ENCODE data around the gene DRD2.

The DRD2 gene

DNA sequence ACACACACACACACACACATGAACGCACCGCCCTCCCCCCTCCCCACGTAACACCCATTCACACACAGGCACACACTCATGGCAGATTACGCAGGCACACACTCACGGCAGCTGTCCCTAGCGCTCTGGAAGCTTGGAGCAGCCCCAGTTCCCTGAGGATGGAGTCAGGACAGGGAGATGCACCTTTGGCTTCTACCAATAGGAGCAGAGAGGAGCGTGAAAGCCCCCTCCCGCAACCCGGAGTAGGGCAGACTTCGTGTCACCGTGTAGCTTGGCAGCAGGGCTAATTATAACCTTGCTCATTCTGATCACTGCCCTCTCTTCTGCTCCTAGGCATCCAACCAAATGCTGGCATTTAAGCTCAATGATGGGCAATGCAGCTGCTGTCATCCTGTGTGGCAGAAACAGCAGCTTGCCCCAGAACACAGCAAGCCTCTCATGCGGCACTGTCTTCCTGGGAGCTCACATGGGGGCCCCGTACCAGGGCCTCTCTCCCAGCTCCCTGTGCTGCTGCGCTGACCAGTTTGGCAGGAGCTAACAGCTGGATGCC is 55.7 kb downstream of the DRD2 start:
- Histone ChIP-seq H3K4me3 (ENCODE audit: low read depth in 1 of 2, low read length in 2 of 2) (no peak overlapping the region), H3K9me3 (ENCODE audit: control insufficient read depth in 1 of 2, low read length in 2 of 2) (no peaks in the 10 kb centered on the region), H3K27ac (ENCODE audit: low read depth, low read length) (no peak overlapping the region), H3K9ac (ENCODE audit: low read depth in 1 of 2, low read length in 2 of 2) (no peak overlapping the region), H3K36me3 (ENCODE audit: control insufficient read depth in 1 of 2, insufficient read depth in 2 of 2, low read length in 2 of 2) (no peaks in the 10 kb centered on the region), H3K27me3 (ENCODE audit: control insufficient read depth in 1 of 2, insufficient read depth in 2 of 2, low read length in 2 of 2) (no peaks in the 10 kb centered on the region), H3K4me1 (ENCODE audit: control insufficient read depth in 1 of 2, insufficient read depth in 2 of 2, low read length in 2 of 2) (no peaks in the 10 kb centered on the region)

DNA sequence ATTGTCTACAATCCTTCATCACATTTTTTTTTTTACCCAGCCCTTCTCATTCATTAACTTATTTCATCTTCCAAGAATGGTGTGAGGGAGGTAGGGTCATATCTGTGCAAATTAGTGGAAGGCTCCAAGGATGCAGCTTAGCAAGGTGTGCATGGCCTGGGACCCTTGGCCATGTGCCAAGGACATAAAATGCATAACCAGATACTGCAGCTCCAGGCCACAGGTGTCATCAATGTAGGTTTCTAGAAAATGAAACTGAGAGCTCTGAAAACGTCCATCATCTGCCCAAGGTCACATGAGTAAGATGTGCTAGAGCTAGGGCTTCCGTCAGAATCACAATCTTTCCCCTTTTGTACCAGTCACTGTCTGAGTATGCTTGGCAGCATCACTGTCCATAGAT is 57.8 kb downstream of the DRD2 start:
- H3K9me3 ChIP-seq (ENCODE audit: control insufficient read depth in 1 of 2, low read length in 2 of 2), result no peaks in the 10 kb centered on the region
- no peak overlapping the region for H3K9ac ChIP-seq (ENCODE audit: low read depth in 1 of 2, low read length in 2 of 2)
- H3K4me1 ChIP-seq (ENCODE audit: control insufficient read depth in 1 of 2, insufficient read depth in 2 of 2, low read length in 2 of 2), result no peaks in the 10 kb centered on the region
- no peak overlapping the region for H3K27ac ChIP-seq (ENCODE audit: low read depth, low read length)
- H3K27me3 ChIP-seq (ENCODE audit: control insufficient read depth in 1 of 2, insufficient read depth in 2 of 2, low read length in 2 of 2), result no peaks in the 10 kb centered on the region
- no peak overlapping the region for H3K4me3 ChIP-seq (ENCODE audit: low read depth in 1 of 2, low read length in 2 of 2)
- H3K36me3 ChIP-seq (ENCODE audit: control insufficient read depth in 1 of 2, insufficient read depth in 2 of 2, low read length in 2 of 2), result no peaks in the 10 kb centered on the region

DNA sequence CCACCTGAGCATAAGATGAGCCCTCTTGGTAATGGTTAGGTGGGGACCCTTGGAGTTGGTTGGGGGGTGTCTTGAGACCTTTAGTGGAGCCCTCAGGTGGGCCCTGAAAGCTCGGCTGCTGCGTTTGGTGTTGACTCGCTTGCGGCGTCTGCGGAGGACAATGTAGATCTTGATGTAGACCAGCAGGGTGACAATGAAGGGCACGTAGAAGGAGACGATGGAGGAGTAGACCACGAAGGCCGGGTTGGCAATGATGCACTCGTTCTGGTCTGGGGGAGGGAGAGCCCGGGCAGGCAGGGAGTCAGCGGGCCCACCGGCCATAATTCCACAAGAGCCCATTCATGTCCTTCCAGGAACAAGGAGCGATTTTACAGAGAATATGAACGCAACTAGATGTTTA is 59.9 kb downstream of the DRD2 start:
- Histone ChIP-seq H3K4me1 (ENCODE audit: control insufficient read depth in 1 of 2, insufficient read depth in 2 of 2, low read length in 2 of 2) (no peaks in the 10 kb centered on the region), H3K27ac (ENCODE audit: low read depth, low read length) (no peak overlapping the region), H3K9ac (ENCODE audit: low read depth in 1 of 2, low read length in 2 of 2) (no peak overlapping the region), H3K36me3 (ENCODE audit: control insufficient read depth in 1 of 2, insufficient read depth in 2 of 2, low read length in 2 of 2) (no peaks in the 10 kb centered on the region), H3K9me3 (ENCODE audit: control insufficient read depth in 1 of 2, low read length in 2 of 2) (no peaks in the 10 kb centered on the region), H3K4me3 (ENCODE audit: low read depth in 1 of 2, low read length in 2 of 2) (no peak overlapping the region), H3K27me3 (ENCODE audit: control insufficient read depth in 1 of 2, insufficient read depth in 2 of 2, low read length in 2 of 2) (no peaks in the 10 kb centered on the region)

DNA sequence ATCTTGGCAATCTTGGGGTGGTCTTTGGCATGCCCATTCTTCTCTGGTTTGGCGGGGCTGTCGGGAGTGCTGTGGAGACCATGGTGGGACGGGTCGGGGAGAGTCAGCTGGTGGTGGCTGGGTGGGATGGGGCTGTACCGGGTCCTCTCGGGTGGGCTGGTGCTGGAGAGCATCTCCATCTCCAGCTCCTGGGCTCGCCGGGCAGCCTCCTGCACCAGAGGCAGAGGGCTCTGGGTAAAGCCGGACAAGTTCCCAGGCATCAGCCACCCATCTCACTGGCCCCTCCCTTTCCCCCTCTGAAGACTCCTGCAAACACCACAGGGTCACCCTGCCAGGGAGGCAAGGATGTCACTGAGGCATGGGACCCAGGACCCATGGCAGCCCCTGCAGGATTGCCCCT is 62.5 kb downstream of the DRD2 start:
- Histone ChIP-seq H3K27me3 (ENCODE audit: control insufficient read depth in 1 of 2, insufficient read depth in 2 of 2, low read length in 2 of 2) (no peaks in the 10 kb centered on the region), H3K4me3 (ENCODE audit: low read depth in 1 of 2, low read length in 2 of 2) (no peak overlapping the region), H3K27ac (ENCODE audit: low read depth, low read length) (no peak overlapping the region), H3K4me1 (ENCODE audit: control insufficient read depth in 1 of 2, insufficient read depth in 2 of 2, low read length in 2 of 2) (no peaks in the 10 kb centered on the region), H3K36me3 (ENCODE audit: control insufficient read depth in 1 of 2, insufficient read depth in 2 of 2, low read length in 2 of 2) (no peaks in the 10 kb centered on the region), H3K9ac (ENCODE audit: low read depth in 1 of 2, low read length in 2 of 2) (no peak overlapping the region), H3K9me3 (ENCODE audit: control insufficient read depth in 1 of 2, low read length in 2 of 2) (no peaks in the 10 kb centered on the region)

DNA sequence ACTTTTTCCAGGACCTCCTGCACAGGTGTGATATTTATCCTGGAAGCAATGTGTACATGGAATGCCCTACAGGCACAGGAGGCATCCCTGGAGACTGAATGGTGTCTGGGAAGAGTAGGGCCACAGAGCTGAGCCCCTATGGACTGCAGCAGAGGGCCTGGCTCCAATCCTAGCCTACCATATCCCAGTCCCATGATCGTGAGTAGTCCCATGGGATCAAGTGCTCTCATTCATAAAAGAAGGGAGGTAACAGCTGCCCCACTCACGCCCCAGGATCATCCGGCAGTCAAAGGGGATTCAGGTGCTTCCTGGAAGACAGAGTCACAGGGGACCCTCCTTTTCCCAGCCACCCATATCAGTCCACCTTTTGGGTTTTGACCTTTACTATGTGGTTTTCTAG is 63.7 kb downstream of the DRD2 start:
- Histone ChIP-seq H3K27ac (ENCODE audit: low read depth, low read length) (no peak overlapping the region), H3K36me3 (ENCODE audit: control insufficient read depth in 1 of 2, insufficient read depth in 2 of 2, low read length in 2 of 2) (no peaks in the 10 kb centered on the region)

DNA sequence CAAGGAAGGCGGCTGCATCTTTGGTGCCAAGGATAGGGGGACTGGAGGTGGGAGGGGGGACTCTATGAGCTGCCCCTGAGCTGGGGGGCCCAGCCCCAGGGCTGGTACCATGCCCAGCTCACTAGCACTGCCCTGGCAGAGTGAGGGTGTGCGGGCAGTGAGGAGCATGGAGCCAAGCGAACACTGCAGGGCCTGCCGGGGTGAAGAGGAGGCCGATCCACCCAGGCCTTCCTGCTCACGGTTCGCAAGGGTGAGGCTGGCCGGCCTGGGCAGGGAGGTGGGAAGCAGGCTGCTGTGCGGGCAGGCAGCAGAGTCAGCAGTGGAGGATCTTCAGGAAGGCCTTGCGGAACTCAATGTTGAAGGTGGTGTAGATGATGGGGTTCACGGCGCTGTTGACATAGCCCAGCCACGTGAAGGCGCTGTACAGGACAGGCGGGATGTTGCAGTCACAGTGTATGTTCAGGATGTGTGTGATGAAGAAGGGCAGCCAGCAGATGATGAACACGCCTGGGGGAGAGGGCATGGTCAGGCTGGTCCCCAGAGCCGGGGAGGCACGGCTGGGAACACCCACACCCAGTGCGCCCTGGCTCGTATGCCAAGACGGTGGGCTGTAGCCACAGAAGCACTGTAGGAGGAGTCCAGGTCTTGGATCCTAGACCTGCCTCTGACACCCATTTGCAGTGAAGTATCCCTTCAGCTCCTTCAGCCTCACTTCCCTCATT is 64.6 kb downstream of the DRD2 start:
- no peak overlapping the region for H3K27ac ChIP-seq (ENCODE audit: low read depth, low read length)
- H3K36me3 ChIP-seq (ENCODE audit: control insufficient read depth in 1 of 2, insufficient read depth in 2 of 2, low read length in 2 of 2), result no peaks in the 10 kb centered on the region
- no peaks in the 10 kb centered on the region for H3K27me3 ChIP-seq (ENCODE audit: control insufficient read depth in 1 of 2, insufficient read depth in 2 of 2, low read length in 2 of 2)
- no peaks in the 10 kb centered on the region for H3K4me1 ChIP-seq (ENCODE audit: control insufficient read depth in 1 of 2, insufficient read depth in 2 of 2, low read length in 2 of 2)
- H3K4me3 ChIP-seq (ENCODE audit: low read depth in 1 of 2, low read length in 2 of 2), result no peak overlapping the region
- H3K9ac ChIP-seq (ENCODE audit: low read depth in 1 of 2, low read length in 2 of 2), result no peak overlapping the region
- H3K9me3 ChIP-seq (ENCODE audit: control insufficient read depth in 1 of 2, low read length in 2 of 2), result no peaks in the 10 kb centered on the region

More for the DNA sequence above, 63.7 kb downstream of the DRD2 start:
- H3K4me3 ChIP-seq (ENCODE audit: low read depth in 1 of 2, low read length in 2 of 2), result no peak overlapping the region
- no peaks in the 10 kb centered on the region for H3K4me1 ChIP-seq (ENCODE audit: control insufficient read depth in 1 of 2, insufficient read depth in 2 of 2, low read length in 2 of 2)
- H3K9me3 ChIP-seq (ENCODE audit: control insufficient read depth in 1 of 2, low read length in 2 of 2), result no peaks in the 10 kb centered on the region
- H3K27me3 ChIP-seq (ENCODE audit: control insufficient read depth in 1 of 2, insufficient read depth in 2 of 2, low read length in 2 of 2), result no peaks in the 10 kb centered on the region
- H3K9ac ChIP-seq (ENCODE audit: low read depth in 1 of 2, low read length in 2 of 2), result no peak overlapping the region

DNA sequence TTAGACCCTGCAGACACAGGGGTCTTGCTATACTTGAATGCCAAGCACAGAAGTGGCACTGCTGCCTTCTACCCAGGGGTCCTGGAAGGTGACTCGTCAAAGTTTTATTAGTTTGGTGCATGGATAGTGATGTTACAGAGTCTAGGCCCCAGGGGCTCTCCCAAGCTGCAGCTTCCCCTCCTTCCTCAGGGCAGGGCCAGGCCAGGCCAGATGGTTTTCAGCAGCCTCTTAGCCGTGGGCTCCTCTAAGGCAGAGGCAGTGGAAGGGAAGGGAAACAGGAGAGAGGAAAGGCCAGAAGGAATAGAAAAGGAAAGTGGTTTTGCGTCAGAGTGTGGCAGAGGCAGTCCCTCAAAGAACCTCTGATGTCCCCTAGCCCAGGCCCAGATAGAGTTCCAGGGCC is 65.7 kb downstream of the DRD2 start:
- no peak overlapping the region for H3K27ac ChIP-seq (ENCODE audit: low read depth, low read length)
- no peak overlapping the region for H3K9ac ChIP-seq (ENCODE audit: low read depth in 1 of 2, low read length in 2 of 2)

DNA sequence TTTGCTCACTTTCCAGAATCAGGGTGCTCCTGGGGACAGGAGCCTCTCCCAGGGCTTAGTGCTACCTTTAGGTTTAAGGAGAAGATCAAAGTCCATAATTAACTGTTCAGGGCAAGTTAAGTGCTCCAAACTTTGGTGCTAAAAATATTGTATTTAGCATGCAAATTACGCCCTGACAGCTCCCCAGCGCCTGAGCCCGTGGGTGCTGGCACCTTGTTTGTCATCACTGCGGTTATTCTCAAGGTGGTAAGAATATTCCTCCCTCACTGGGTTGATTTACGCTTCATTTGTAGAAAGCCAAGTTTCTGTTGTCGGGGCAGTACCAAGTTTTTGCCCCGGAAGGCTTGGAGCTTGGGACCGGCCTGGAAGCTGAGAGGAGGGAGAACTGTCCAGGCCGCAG is 66.3 kb downstream of the DRD2 start:
- no peak overlapping the region for H3K27ac ChIP-seq (ENCODE audit: low read depth, low read length)
- no peak overlapping the region for H3K4me3 ChIP-seq (ENCODE audit: low read depth in 1 of 2, low read length in 2 of 2)
- no peaks in the 10 kb centered on the region for H3K27me3 ChIP-seq (ENCODE audit: control insufficient read depth in 1 of 2, insufficient read depth in 2 of 2, low read length in 2 of 2)
- H3K9ac ChIP-seq (ENCODE audit: low read depth in 1 of 2, low read length in 2 of 2), result no peak overlapping the region
- H3K4me1 ChIP-seq (ENCODE audit: control insufficient read depth in 1 of 2, insufficient read depth in 2 of 2, low read length in 2 of 2), result no peaks in the 10 kb centered on the region
- H3K9me3 ChIP-seq (ENCODE audit: control insufficient read depth in 1 of 2, low read length in 2 of 2), result no peaks in the 10 kb centered on the region
- H3K36me3 ChIP-seq (ENCODE audit: control insufficient read depth in 1 of 2, insufficient read depth in 2 of 2, low read length in 2 of 2), result no peaks in the 10 kb centered on the region

More for the DNA sequence above, 65.7 kb downstream of the DRD2 start:
- H3K4me3 ChIP-seq (ENCODE audit: low read depth in 1 of 2, low read length in 2 of 2), result no peak overlapping the region
- H3K27me3 ChIP-seq (ENCODE audit: control insufficient read depth in 1 of 2, insufficient read depth in 2 of 2, low read length in 2 of 2), result no peaks in the 10 kb centered on the region
- no peaks in the 10 kb centered on the region for H3K36me3 ChIP-seq (ENCODE audit: control insufficient read depth in 1 of 2, insufficient read depth in 2 of 2, low read length in 2 of 2)
- no peaks in the 10 kb centered on the region for H3K4me1 ChIP-seq (ENCODE audit: control insufficient read depth in 1 of 2, insufficient read depth in 2 of 2, low read length in 2 of 2)
- H3K9me3 ChIP-seq (ENCODE audit: control insufficient read depth in 1 of 2, low read length in 2 of 2), result no peaks in the 10 kb centered on the region

DNA sequence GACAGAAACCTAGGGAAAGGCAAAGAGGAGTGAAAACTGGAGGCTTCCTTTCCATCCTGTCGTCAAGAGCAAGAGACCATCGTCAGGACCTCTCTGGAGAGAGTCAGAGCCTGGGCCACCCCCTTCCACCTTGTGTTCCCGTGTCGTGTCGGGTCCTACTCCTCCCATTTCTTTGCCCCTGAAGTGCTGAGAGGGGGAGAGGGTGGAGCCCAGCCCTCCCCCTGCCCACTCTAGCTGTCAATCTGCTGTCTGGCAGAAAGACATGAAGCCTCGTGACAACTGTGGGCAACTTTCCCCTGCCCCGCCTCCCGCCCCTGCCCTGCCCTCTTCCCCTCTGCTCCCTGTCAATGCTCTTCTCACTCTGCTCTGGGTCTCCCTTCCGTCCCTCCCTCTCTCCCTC is 67.0 kb downstream of the DRD2 start:
- H3K9me3 ChIP-seq (ENCODE audit: control insufficient read depth in 1 of 2, low read length in 2 of 2), result no peaks in the 10 kb centered on the region
- H3K4me1 ChIP-seq (ENCODE audit: control insufficient read depth in 1 of 2, insufficient read depth in 2 of 2, low read length in 2 of 2), result no peaks in the 10 kb centered on the region
- no peaks in the 10 kb centered on the region for H3K27me3 ChIP-seq (ENCODE audit: control insufficient read depth in 1 of 2, insufficient read depth in 2 of 2, low read length in 2 of 2)
- no peak overlapping the region for H3K4me3 ChIP-seq (ENCODE audit: low read depth in 1 of 2, low read length in 2 of 2)
- H3K9ac ChIP-seq (ENCODE audit: low read depth in 1 of 2, low read length in 2 of 2), result no peak overlapping the region
- no peak overlapping the region for H3K27ac ChIP-seq (ENCODE audit: low read depth, low read length)
- H3K36me3 ChIP-seq (ENCODE audit: control insufficient read depth in 1 of 2, insufficient read depth in 2 of 2, low read length in 2 of 2), result no peaks in the 10 kb centered on the region

DNA sequence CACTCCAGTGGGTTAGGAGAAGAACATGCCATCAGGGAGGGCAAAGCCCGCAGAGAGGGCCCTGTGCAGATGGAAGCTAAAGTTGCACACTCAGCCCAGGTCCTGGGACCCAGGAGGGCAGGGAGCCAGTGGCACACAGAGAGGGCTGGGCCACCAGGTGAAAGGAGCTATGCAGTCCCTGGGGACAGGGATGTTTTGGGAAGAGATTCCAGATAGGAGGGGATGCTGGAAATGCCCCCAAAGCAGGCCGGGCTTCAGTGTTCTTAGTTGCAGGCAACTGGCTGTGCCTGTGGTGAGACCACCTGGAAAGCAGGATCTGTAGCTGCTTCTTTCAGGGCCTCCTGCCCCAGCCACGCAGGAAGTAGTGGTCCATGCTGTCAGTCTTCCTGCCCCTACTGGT is 68.0 kb downstream of the DRD2 start:
- Histone ChIP-seq H3K36me3 (ENCODE audit: control insufficient read depth in 1 of 2, insufficient read depth in 2 of 2, low read length in 2 of 2) (no peaks in the 10 kb centered on the region), H3K27ac (ENCODE audit: low read depth, low read length) (no peak overlapping the region), H3K4me3 (ENCODE audit: low read depth in 1 of 2, low read length in 2 of 2) (no peak overlapping the region), H3K4me1 (ENCODE audit: control insufficient read depth in 1 of 2, insufficient read depth in 2 of 2, low read length in 2 of 2) (no peaks in the 10 kb centered on the region), H3K27me3 (ENCODE audit: control insufficient read depth in 1 of 2, insufficient read depth in 2 of 2, low read length in 2 of 2) (no peaks in the 10 kb centered on the region), H3K9ac (ENCODE audit: low read depth in 1 of 2, low read length in 2 of 2) (no peak overlapping the region), H3K9me3 (ENCODE audit: control insufficient read depth in 1 of 2, low read length in 2 of 2) (no peaks in the 10 kb centered on the region)

Measured in duodenal mucosa (tissue), 2 donors.